Loucy (cell line): ENCODE data around the gene ZYX.

Experiments
- CTCF ChIP-seq: fragments of 200-600 bp; sonication (generic); conservative IDR thresholded peaks from 2 replicates; pipeline ENCODE4 v1.5.1; 2014; ENCODE audit warnings: mild to moderate bottlenecking, antibody characterized with exemption, low read length
- EZH2phosphoT487 ChIP-seq: fragments of 200-600 bp; IDR thresholded peaks from 2 replicates; pipeline ENCODE4 v1.6.1; 2018; ENCODE audit warnings: antibody characterized with exemption, mild to moderate bottlenecking, moderate library complexity, borderline replicate concordance

DNA sequence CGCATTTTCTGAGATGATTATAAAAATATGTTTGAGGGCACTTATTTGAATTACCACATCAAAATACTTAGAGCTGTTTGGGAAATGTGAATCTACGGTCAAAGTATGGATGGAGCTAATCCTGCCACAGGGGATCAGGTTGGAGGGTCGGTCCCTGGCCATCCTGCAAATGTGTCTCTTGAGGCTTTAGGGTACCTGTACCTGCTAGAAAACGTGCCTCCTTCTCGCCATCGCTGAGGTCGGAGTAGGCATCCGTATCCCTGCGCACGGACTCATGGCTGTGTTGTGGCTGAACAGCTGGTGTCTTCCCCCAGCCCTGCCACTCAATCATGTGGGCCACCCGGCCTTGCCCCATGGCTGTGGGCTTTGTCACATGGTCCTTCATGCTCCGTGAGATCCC is 22.5 kb upstream of the ZYX start:
- TF ChIP-seq EZH2phosphoT487 (no peak), CTCF (no peak)
